Effector memory CD4-positive, alpha-beta T cell (primary cell): Measurements from ENCODE around the gene AVEN.
A peak's percentile ranks its signal among the peaks of the same experiment; 100 is the strongest.
"Not testable (repeated sequence)": the region's sequence is repeated elsewhere in the genome, so short reads cannot be mapped to it uniquely, and the experiment has no call there.

Source experiments
- DNase-seq, 3 donors: peaks; one replicate each; pipeline ENCODE4 v3.0.0-alpha.2; 2020
- H3K27ac ChIP-seq: 2 replicates; pipeline ENCODE4 v1.7.0; 2013; ENCODE audit warnings: mild to moderate bottlenecking, low read length, moderate library complexity; ENCODE audit not compliant: insufficient read depth, poor library complexity, severe bottlenecking
- H3K27me3 ChIP-seq: replicated peaks from 2 replicates; pipeline ENCODE4 v1.7.0; 2013; ENCODE audit warnings: mild to moderate bottlenecking, low read length; ENCODE audit not compliant: insufficient read depth, control insufficient read depth, poor library complexity, severe bottlenecking
- H3K36me3 ChIP-seq: 2 replicates; pipeline ENCODE4 v1.7.0; 2013; ENCODE audit warnings: mild to moderate bottlenecking, low read length, moderate library complexity; ENCODE audit not compliant: control insufficient read depth, insufficient read depth
- H3K4me1 ChIP-seq: 2 replicates; pipeline ENCODE4 v1.7.0; 2013; ENCODE audit warnings: low read length, mild to moderate bottlenecking; ENCODE audit not compliant: control insufficient read depth, insufficient read depth, poor library complexity, severe bottlenecking
- H3K4me3 ChIP-seq: 2 replicates; pipeline ENCODE4 v1.7.0; 2013; ENCODE audit warnings: low read length, low read depth, mild to moderate bottlenecking; ENCODE audit not compliant: insufficient read depth, poor library complexity, severe bottlenecking
- H3K9me3 ChIP-seq: 2 replicates; pipeline ENCODE4 v1.7.0; 2013; ENCODE audit warnings: mild to moderate bottlenecking, low read length, moderate library complexity; ENCODE audit not compliant: control insufficient read depth

AVEN gene

GRCh38 chr15:34043813-34044212 lies 4.8 kb upstream of the AVEN start:
- no peak for DNase-seq
- Histone ChIP-seq H3K4me3 (no peak overlapping the region), H3K27me3 (no peaks in the 10 kb centered on the region), H3K9me3 (no peaks in the 10 kb centered on the region), H3K27ac (no peak overlapping the region), H3K4me1 (no peaks in the 10 kb centered on the region), H3K36me3 (no peaks in the 10 kb centered on the region)

- Histone ChIP-seq H3K27me3 (no peaks in the 10 kb centered on the region), H3K36me3 (no peaks in the 10 kb centered on the region), H3K4me1 (no peaks in the 10 kb centered on the region), H3K27ac (no peak overlapping the region), H3K4me3 (no peak overlapping the region), H3K9me3 (no peaks in the 10 kb centered on the region)
- no peak for DNase-seq
Measured at GRCh38 chr15:34043391-34043790, 4.4 kb upstream of the AVEN start.

- H3K4me3 ChIP-seq = peak overlapping the region; percentile 35
- no peak for DNase-seq
- H3K4me1 ChIP-seq = no peaks in the 10 kb centered on the region
- H3K27ac ChIP-seq = no peak overlapping the region
- H3K9me3 ChIP-seq = no peaks in the 10 kb centered on the region
- H3K36me3 ChIP-seq = no peaks in the 10 kb centered on the region
- H3K27me3 ChIP-seq = no peaks in the 10 kb centered on the region
Measured at GRCh38 chr15:34039790-34040113, 748 bp upstream of the AVEN start.

- Histone ChIP-seq H3K4me3 (peak overlapping the region; percentile 62), H3K36me3 (no peaks in the 10 kb centered on the region), H3K27me3 (no peaks in the 10 kb centered on the region), H3K9me3 (no peaks in the 10 kb centered on the region), H3K4me1 (no peaks in the 10 kb centered on the region), H3K27ac (peak overlapping the region; percentile 62)
- peak; percentile 35 to 56 (median 47) for DNase-seq
Measured at GRCh38 chr15:34038023-34038870, 757 bp downstream of the AVEN start.

GRCh38 chr15:34031987-34032760 lies 6.8 kb downstream of the AVEN start:
- Histone ChIP-seq H3K4me1 (no peaks in the 10 kb centered on the region), H3K27ac (no peak overlapping the region), H3K9me3 (no peaks in the 10 kb centered on the region), H3K36me3 (no peaks in the 10 kb centered on the region), H3K27me3 (no peaks in the 10 kb centered on the region), H3K4me3 (no peak overlapping the region)
- DNase-seq = no peak

GRCh38 chr15:34027606-34028005 lies 11.4 kb downstream of the AVEN start:
- H3K4me1 ChIP-seq = no peaks in the 10 kb centered on the region
- no peaks in the 10 kb centered on the region for H3K27me3 ChIP-seq
- no peaks in the 10 kb centered on the region for H3K9me3 ChIP-seq
- H3K36me3 ChIP-seq = no peaks in the 10 kb centered on the region
- no peak for DNase-seq
- H3K27ac ChIP-seq = no peak overlapping the region
- no peak overlapping the region for H3K4me3 ChIP-seq

GRCh38 chr15:34025252-34025651 lies 13.8 kb downstream of the AVEN start:
- Histone ChIP-seq H3K4me1 (no peaks in the 10 kb centered on the region), H3K27me3 (no peaks in the 10 kb centered on the region), H3K9me3 (no peaks in the 10 kb centered on the region), H3K27ac (no peak overlapping the region), H3K36me3 (no peaks in the 10 kb centered on the region), H3K4me3 (no peak overlapping the region)
- DNase-seq = no peak

- no peaks in the 10 kb centered on the region for H3K36me3 ChIP-seq
- H3K27me3 ChIP-seq = no peaks in the 10 kb centered on the region
- no peaks in the 10 kb centered on the region for H3K4me1 ChIP-seq
- H3K4me3 ChIP-seq = no peak overlapping the region
- no peak overlapping the region for H3K27ac ChIP-seq
- H3K9me3 ChIP-seq = no peaks in the 10 kb centered on the region
- no peak for DNase-seq
Measured at GRCh38 chr15:34023907-34024306, 15.1 kb downstream of the AVEN start.

GRCh38 chr15:34019369-34019990 lies 19.5 kb downstream of the AVEN start:
- Histone ChIP-seq H3K27ac (no peak overlapping the region), H3K4me3 (no peak overlapping the region), H3K4me1 (no peaks in the 10 kb centered on the region), H3K36me3 (no peaks in the 10 kb centered on the region), H3K27me3 (no peaks in the 10 kb centered on the region), H3K9me3 (no peaks in the 10 kb centered on the region)
- no peak for DNase-seq

GRCh38 chr15:34018738-34019137 lies 20.3 kb downstream of the AVEN start:
- H3K36me3 ChIP-seq, H3K4me1 ChIP-seq, H3K27ac ChIP-seq, H3K27me3 ChIP-seq, H3K4me3 ChIP-seq, H3K9me3 ChIP-seq, DNase-seq: not testable (repeated sequence)
